Jurkat, Clone E6-1 (cell line): ENCODE data around the gene MTSS2.
"Not testable (repeated sequence)": the region's sequence is repeated elsewhere in the genome, so short reads cannot be mapped to it uniquely, and the experiment has no call there.

Source experiments
- DNase-seq: peaks from one replicate; pipeline ENCODE4 v3.0.0-alpha.2; 2011; ENCODE audit warnings: low read depth, low spot score
- H3K4me3 ChIP-seq: 2 replicates; pipeline ENCODE4 v1.5.1; 2011; ENCODE audit warnings: mild to moderate bottlenecking, low read length, control low read depth, moderate library complexity

MTSS2 gene

DNA sequence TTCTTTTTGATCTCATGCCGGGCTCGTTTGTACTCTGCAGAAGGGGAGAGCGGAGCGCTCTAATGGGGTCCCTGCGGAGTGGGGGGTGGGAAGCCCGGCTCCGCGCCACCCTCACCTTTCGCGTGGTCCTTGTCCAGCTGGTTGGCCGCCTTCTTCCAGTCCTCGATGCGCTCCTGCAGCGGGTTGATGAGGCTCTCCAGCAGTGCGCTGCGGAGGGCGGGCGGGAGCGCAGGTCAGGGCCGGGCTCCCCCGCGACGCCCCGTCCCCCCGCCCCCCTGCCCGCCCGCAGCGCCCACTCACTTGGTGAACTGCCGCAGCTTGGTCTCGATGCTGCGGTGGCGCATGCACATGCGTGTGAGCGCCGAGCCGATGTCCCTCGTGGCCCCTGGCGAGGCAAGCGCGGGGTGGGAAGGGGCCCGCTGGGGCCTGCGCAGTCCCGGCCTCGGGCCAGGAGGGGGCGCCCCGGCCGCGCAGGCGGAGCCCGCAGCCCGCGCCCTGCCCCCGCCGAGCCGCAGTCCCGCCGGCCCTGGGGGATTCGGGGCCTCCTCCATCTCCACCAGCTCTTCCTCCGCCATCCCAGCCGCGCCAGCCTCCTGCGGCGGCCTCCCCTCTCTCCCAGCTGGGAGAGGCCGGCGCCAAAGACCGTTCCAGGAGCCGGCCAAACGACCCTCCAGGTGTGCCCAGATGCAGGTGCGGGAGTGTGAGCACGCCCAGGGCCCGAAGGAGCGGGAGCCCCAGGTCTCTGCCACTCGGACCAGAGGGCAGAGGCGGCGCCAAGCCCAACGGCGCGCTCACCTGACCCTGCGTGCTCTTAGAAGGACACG is 6.0 kb downstream of the MTSS2 start:
- no peak for DNase-seq
- H3K4me3 ChIP-seq = no peak overlapping the region

DNA sequence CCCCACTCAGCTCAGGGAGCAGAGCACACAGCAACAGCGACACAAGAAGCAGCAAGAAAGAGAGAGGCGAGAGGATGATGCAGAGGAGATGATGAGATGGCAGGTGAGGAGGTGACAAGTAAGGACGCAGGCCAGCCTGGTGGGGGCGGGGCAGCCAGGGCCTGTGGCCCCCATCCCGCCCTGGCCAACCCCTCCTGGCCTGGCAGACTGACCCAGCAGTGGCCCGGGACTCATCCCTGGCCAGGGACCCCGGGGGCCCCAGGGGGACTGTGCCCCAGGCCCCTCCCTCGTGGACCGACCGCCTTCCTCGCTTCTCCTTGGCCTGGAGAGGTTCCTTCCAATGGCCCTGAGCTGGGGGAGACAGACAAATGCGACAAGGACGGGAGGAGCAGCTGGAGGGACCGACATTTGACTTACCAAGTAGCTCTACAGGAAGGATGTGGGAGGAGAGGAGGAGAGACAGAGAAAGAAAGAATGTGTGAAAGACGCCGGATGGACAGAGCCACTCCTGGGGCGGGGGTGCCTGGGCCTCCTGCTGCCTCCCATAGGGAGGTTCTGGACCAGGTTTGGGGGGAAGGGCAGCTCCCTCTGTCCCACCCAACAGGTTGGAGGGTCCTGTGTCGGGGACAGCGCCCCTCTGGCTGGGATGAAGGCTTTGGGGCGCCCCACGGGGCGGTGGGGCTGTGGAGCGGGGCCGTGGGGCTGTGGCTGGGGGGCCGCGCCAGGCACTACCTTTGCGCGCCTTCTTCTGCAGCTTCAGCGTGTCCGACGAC is 6.8 kb downstream of the MTSS2 start:
- no peak overlapping the region for H3K4me3 ChIP-seq
- DNase-seq = no peak

- DNase-seq = no peak
Observed at GRCh38 chr16:70678121-70678897, 7.5 kb downstream of the MTSS2 start.

DNA sequence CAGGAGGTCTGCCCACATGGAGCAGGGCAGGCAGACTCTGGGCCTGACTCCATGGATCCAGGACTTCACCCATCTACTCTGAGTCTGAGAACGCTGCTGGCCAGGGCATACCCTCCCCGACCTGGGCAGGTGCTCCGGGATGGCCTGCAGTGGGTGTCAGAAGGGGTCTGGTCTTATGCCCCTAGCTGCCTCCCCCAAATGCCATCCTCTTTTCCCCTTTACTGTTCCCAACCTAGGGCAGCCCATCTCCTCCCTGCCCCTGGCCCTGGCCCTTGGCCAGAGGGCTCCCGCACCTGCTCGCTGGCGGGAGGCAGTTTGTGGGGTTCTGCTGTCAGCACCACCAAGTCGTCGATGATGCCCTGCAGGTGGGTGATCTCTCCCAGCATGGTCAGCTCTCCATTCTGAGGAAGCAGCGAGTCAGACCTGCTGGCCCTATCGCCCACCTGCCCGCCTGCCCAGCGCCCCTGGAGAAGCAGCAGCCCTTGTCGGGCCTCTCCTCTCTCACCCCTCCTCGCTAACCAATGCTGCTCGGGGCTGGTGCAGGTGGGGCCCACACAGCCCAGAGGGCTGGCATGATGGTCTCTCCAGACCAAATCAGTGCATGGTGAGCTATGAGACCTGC is 8.2 kb downstream of the MTSS2 start:
- H3K4me3 ChIP-seq = no peak overlapping the region
- DNase-seq = no peak

More at GRCh38 chr16:70678121-70678897, 7.5 kb downstream of the MTSS2 start:
- no peak overlapping the region for H3K4me3 ChIP-seq

- no peak overlapping the region for H3K4me3 ChIP-seq
- no peak for DNase-seq
Observed at GRCh38 chr16:70676675-70677498, 9.0 kb downstream of the MTSS2 start.

DNA sequence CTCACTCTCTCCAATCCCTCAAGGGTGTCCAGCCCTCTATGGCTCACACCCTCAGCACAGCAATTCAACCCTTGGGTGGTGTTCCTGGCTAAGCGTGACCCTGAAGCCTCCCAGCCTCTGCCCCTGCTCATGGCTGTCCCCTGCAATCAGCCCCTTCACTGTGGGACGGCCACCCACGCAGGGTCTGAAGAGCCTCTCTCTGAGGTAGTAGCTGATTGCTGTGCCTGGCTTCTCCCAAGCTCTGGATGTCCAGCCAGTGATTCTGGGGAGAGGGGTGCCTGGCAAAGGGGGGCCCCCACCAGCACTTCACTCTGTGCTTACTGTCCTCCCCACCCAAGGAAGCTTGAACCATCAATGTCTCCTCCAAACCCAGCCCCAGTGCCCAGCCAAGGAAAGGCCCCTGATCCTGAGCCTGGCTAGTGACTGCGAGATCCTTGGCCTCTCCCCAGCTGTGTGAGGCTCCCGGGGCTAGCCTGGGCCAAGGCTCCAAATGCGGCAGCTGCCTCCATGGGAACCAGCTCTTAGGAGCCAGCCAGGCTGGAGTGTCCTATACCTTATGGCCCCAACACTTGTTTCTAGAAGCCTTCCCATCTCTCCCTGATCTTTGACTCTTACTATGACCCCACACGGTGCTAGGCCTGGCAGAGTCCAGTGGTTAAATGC is 9.9 kb downstream of the MTSS2 start:
- no peak for DNase-seq
- no peak overlapping the region for H3K4me3 ChIP-seq

GRCh38 chr16:70674221-70675014 is 11.4 kb downstream of the MTSS2 start:
- DNase-seq = no peak
- H3K4me3 ChIP-seq = no peak overlapping the region

DNA sequence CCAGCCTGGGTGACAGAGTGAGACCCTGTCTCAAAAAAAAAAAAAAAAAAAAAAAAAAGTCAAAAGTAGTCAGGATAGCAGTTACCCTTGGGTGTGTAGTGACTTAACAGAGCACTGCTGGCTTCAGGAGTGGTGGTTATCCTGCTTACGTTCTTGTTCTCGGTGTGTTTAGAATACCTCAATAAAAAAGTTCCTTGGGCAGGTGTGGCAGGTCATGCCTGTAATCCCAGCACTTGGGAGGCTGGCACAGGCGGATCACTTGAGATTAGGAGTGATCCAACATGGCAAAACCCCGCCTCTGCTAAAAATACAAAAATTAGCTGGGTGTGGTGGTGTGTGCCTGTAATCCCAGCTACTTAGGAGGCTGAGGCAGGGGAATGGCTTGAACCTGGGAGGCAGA is 14.9 kb downstream of the MTSS2 start:
- DNase-seq, H3K4me3 ChIP-seq: not testable (repeated sequence)

DNA sequence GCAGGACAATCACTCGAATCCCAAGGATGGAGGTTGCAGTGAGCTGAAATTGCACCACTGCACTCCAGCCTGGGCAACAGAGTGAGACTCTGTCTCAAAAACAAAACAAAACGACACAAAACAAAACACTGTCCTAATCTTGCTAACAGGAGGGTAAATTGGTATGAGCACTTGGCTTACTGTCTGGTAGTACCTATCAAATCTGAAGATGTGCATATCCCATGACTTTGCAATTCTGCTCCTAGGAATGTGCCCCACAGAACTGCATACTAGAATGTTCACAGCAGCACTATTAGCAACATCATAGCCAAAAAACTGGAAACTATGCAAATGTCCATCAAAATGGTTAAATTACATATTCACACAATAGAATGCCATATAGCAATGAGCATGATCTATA is 15.7 kb downstream of the MTSS2 start:
- no peak for DNase-seq

GRCh38 chr16:70665806-70666735 is 19.8 kb downstream of the MTSS2 start:
- DNase-seq = no peak
- H3K4me3 ChIP-seq = no peak overlapping the region

More for the DNA sequence above, 15.7 kb downstream of the MTSS2 start:
- no peak overlapping the region for H3K4me3 ChIP-seq

DNA sequence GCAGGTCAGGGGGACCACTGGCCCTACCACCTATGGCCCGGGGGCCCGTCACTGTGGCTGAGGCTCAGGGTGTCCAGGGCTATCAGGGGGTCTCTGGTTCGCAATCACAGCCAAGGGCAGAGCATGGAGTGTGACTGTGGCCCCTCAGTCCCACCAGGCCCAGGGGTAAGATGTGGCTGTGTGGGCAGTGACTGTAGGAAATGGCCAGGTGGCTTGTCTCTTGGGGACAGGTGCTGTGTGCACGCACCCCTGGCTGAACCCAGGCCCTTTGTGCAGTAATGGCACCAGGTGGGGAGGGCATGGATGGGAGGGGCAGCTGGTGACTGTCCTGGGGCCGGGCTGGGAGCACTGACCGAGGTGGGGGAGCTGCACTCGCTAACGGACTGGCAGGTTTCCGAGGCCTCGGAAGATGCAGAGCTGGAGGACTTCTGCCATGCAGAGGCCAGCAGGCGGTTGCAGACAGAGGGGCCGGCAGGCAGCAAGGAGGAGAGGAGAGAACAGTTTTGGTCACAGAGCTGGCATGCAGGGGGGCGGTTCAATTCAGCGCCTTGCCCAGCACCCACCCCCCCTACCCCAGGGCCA is 20.6 kb downstream of the MTSS2 start:
- no peak for DNase-seq

GRCh38 chr16:70664325-70665112 is 21.3 kb downstream of the MTSS2 start:
- no peak overlapping the region for H3K4me3 ChIP-seq
- no peak for DNase-seq

More for the DNA sequence above, 20.6 kb downstream of the MTSS2 start:
- H3K4me3 ChIP-seq = no peak overlapping the region

- H3K4me3 ChIP-seq = no peak overlapping the region
- DNase-seq = no peak
Observed at GRCh38 chr16:70663524-70664324, 22.1 kb downstream of the MTSS2 start.

DNA sequence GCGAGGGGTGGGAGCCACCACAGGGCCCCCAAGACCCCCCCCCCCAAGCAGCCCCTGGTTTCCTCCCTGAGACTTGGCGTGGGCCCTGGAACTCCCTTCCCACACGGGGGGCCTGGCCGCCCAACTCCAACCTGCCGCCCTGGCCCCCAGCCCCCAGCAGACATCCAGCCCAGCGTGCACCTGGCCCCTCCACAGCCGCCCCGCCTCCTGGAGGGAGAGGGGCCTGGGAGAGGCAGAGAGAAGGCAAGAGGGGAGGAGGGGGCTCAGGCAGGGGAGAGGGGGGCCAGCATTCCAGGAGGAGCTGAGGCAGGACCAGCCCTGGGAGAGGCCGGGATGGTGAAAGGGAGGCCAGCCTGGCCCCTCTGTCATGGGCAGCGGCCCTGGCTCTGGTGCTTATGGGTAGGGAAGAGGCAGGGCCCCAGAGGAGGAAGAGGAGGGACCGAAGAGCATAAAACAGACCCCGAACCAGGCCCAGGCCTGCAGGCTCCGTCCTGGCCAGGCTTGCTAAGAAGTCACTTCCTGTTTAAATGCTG is 22.8 kb downstream of the MTSS2 start:
- DNase-seq = no peak
- no peak overlapping the region for H3K4me3 ChIP-seq
